GM19238 (cell line): ENCODE measurements around the gene ARHGAP6.
"Not testable (repeated sequence)": the region's sequence is repeated elsewhere in the genome, so short reads cannot be mapped to it uniquely, and the experiment has no call there.

Experiments used
- DNase-seq: peaks from one replicate; pipeline ENCODE4 v3.0.0; 2011; ENCODE audit warnings: low spot score; ENCODE audit not compliant: insufficient read length

The ARHGAP6 gene

DNA sequence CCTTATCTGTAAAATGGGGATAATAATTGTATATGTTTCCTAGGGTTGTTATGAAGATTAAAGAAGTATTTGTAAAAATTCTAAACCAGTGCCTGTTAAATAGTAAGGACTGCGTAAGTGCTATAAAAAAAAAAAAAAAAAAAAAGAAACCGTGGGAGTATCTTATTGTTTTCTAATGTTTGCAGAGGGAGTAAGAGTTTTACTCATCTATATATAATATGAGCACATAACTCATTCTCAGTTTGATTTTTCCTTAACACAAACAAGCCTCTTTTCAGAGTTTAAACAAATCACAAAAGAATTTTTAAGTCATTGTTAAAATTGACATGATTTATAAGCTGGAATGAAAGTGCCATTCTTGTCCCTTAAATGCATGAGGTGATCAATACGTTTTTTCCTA lies 267.6 kb downstream of the ARHGAP6 start:
- DNase-seq: no peak

- no peak for DNase-seq
Measured at GRCh38 chrX:11397680-11398079, 268.0 kb downstream of the ARHGAP6 start.

GRCh38 chrX:11395859-11396258 lies 269.9 kb downstream of the ARHGAP6 start:
- DNase-seq: no peak

DNA sequence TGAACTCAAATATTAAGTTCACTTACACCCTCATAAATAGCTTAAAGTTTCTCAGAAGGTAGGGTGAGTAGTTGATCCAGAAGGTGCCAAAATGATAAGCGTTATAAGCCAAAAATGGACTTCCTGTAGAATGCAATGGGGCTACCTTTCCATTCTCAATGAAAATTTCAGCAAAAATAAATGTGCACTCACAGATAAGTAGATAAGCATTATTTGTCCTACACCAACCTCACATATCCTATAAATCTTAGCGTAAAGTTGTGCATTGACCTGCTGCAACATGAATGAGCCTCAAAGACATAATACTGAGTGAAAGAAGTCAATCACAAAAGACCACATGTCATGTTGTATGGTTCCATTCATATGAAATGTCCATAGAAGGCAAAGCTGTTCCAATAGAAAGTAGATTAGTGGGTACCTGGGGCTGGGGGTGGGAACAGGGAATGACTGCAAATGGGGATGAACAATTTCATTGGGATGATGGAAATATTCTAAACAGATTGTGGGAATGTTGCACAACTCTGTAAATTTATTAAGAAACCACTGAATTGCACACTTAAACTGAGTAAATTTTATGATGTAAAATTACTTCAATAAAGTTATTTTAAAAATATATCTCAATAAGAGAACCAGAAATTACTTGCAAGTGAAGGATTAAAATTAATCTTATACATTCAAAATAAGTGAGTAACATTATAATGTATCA lies 271.6 kb downstream of the ARHGAP6 start:
- no peak for DNase-seq

DNA sequence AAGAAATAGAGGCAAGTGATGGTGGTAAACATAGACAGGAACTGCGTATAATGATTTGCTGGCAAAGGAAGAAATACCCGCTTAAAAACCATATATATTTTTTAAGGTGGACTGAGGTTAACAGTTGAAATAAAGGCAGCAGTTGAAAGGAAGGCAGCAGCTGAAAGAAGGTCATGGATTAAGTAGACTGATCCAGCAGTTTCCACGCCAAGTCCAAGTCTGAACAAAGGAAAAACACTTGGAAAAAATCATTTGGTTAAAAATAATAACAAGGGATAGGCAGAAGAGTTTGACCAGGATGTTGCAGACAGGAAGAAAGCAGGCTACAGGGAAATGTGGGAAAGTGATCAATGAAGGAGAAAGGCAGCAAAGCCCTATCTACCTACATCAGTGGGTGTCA lies 278.9 kb downstream of the ARHGAP6 start:
- no peak for DNase-seq

DNA sequence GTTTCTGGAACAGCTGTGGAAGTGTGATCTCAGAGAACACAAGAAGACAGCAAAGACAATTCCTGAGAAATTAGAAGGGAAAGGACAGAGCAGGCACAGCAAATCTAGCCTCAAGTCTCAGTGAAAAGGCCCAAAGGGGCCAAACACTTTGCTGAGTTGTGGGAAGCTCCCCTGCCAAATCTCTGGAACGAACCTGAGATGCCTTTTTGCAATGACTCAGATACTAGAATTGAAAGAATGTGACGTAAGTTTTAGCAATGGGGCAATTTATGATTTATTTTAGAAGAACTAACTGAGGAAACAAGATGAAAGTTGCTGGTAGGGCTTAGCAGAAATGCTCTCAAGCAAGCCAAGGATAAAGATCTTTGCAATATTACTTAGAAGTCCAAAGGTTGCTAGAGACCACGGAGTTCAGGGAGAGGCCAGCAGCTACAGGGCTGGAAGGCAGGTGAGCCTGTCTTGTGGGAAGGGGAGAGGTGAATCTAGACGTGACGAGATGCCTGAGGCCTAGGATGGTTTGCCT lies 279.7 kb downstream of the ARHGAP6 start:
- no peak for DNase-seq

GRCh38 chrX:11382930-11383329 lies 282.8 kb downstream of the ARHGAP6 start:
- DNase-seq: no peak

GRCh38 chrX:11381464-11381863 lies 284.3 kb downstream of the ARHGAP6 start:
- DNase-seq: no peak

- DNase-seq: no peak
Measured at GRCh38 chrX:11380187-11380844, 285.4 kb downstream of the ARHGAP6 start.

GRCh38 chrX:11376163-11376562 lies 289.6 kb downstream of the ARHGAP6 start:
- DNase-seq: no peak

DNA sequence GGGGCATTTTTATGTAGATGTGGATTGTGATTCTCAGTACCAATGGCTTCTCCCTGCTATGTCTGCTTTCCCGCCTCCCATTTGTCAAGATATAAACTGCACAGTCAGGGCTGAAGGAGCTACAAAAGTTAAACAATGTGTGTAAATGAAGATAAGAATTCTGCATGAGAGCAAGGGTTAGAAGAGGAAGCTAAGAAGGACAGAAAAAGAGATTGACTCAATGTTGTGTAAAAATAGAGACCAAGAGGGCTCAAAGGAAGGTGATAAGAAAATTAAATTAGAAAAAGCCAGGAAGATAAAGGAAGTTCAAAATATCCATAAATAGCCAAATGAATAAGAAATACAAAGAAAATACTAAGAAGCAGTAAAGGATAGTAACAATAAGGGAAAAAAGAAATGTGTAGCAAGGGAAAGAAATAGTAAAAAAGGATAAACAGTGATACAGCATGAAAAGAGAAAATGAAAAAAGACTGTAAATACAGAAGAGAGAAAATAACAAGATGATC lies 290.1 kb downstream of the ARHGAP6 start:
- no peak for DNase-seq

GRCh38 chrX:11374570-11374969 lies 291.1 kb downstream of the ARHGAP6 start:
- DNase-seq: no peak

DNA sequence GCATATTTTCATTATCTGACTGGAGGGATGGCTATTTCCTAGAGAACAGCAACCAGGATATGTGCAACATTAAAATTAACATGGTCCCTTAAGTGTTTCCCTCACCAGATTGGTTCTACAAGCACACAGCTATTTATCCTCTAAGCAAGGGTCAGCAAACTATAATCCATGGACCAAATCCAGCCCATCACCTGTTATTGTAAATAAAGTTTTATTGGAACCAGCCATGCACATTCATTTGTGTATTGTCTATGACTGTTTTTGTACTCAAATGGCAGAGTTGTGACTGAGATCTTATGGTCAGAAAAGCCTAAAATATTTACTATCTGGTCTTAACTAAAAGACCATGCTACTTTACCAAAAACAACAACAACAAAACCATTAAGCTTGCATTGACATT lies 294.6 kb downstream of the ARHGAP6 start:
- DNase-seq: no peak

GRCh38 chrX:11367609-11368430 lies 297.9 kb downstream of the ARHGAP6 start:
- DNase-seq: no peak

- no peak for DNase-seq
Measured at GRCh38 chrX:11366998-11367595, 298.6 kb downstream of the ARHGAP6 start.

- no peak for DNase-seq
Measured at GRCh38 chrX:11365426-11365825, 300.3 kb downstream of the ARHGAP6 start.

GRCh38 chrX:11364835-11365234 lies 300.9 kb downstream of the ARHGAP6 start:
- no peak for DNase-seq

GRCh38 chrX:11363825-11364224 lies 301.9 kb downstream of the ARHGAP6 start:
- not testable (repeated sequence) for DNase-seq

GRCh38 chrX:11363069-11363594 lies 302.6 kb downstream of the ARHGAP6 start:
- DNase-seq: no peak

DNA sequence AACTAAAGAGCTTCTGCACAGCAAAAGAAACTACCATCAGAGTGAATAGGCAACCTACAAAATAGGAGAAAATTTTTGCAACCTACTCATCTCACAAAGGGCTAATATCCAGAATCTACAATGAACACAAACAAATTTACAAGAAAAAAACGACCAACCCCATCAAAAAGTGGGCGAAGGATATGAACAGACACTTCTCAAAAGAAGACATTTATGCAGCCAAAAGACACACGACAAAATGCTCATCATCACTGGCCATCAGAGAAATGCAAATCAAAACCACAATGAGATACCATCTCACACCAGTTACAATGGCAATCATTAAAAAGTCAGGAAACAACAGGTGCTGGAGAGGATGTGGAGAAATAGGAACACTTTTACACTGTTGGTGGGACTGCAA lies 304.1 kb downstream of the ARHGAP6 start:
- not testable (repeated sequence) for DNase-seq

- not testable (repeated sequence) for DNase-seq
Measured at GRCh38 chrX:11355944-11356343, 309.8 kb downstream of the ARHGAP6 start.
